AG04450 (cell line): ENCODE measurements around the gene DUSP1. TPM values are rescaled to one million over a fixed set of nuclear protein-coding genes. Genes with fewer than 3 reads are reported as not detected.
"Not testable (repeated sequence)": the region's sequence is repeated elsewhere in the genome, so short reads cannot be mapped to it uniquely, and the experiment has no call there.

Source experiments
- CTCF ChIA-PET: fragments of 300-600, 350-600 bp; formaldehyde crosslinking; extraction: SDS; loops from one replicate; lab custom pipeline; 2022; ENCODE audit warnings: antibody characterized with exemption, inconsistent platforms; lab: Charles Lee
- POLR2A ChIA-PET: fragments of 350-600 bp; formaldehyde crosslinking; extraction: SDS; loops from one replicate; lab custom pipeline; 2021; ENCODE audit warnings: antibody characterized with exemption, inconsistent platforms; lab: Yijun Ruan, JAX
- DNase-seq: peaks from one replicate; pipeline ENCODE4 v3.0.0-alpha.2; 2011; ENCODE audit warnings: low read depth, low spot score
- H3K27ac ChIP-seq: one replicate; pipeline ENCODE4 v1.5.1; 2012; ENCODE audit warnings: low read depth, low read length, control low read depth
- H3K27me3 ChIP-seq: one replicate; pipeline ENCODE4 v1.6.0; 2012; ENCODE audit warnings: low read length; ENCODE audit not compliant: control insufficient read depth, insufficient read depth
- H3K4me3 ChIP-seq: 2 replicates; pipeline ENCODE4 v1.5.1; 2011; ENCODE audit warnings: mild to moderate bottlenecking, low read depth, low read length, control low read depth
- H3K9me3 ChIP-seq: 2 replicates; pipeline ENCODE4 v1.5.1; 2012; ENCODE audit warnings: low read length; ENCODE audit not compliant: control insufficient read depth, insufficient read depth
- polyA plus RNA-seq: library from polyadenylated mRNA; depleted of rRNA; stranded (reverse); fragments of >200 nt; gene quantifications from 2 replicates; pipeline ENCODE4 v1.2.3, GENCODE V29; 2011
- TF ChIP-seq, protein P1 (sequence below): IDR thresholded peaks from 2 replicates; pipeline ENCODE4 v1.5.1; 2011; ENCODE audit warnings: low read depth, low read length, control low read depth, inconsistent platforms

DUSP1 gene
- polyA plus RNA-seq, 1 experiment = 98.8 TPM

DNA sequence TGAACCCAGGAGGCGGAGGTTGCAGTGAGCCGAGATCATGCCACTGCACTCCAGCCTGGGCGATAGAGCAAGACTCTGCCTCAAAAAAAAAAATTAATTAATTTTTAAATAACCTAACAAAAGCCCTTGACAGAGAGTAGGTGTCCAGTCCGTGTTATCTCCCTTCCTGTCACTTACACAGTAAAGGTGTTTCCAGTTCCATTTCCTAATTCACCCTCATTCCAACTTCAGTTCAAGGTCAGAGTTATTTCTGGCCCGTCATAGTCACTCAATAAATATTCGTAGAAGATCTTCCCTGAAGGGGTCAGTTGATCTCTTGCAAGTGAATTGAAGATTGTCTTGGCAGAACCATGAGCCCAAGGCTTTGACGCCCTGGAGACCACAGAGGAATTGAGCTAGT, 46.7 kb upstream of the DUSP1 start:
- TF ChIP-seq, protein P1, sequence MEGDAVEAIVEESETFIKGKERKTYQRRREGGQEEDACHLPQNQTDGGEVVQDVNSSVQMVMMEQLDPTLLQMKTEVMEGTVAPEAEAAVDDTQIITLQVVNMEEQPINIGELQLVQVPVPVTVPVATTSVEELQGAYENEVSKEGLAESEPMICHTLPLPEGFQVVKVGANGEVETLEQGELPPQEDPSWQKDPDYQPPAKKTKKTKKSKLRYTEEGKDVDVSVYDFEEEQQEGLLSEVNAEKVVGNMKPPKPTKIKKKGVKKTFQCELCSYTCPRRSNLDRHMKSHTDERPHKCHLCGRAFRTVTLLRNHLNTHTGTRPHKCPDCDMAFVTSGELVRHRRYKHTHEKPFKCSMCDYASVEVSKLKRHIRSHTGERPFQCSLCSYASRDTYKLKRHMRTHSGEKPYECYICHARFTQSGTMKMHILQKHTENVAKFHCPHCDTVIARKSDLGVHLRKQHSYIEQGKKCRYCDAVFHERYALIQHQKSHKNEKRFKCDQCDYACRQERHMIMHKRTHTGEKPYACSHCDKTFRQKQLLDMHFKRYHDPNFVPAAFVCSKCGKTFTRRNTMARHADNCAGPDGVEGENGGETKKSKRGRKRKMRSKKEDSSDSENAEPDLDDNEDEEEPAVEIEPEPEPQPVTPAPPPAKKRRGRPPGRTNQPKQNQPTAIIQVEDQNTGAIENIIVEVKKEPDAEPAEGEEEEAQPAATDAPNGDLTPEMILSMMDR = no peak
- CTCF ChIA-PET = no interaction called here
- POLR2A ChIA-PET = no interaction called here

DNA sequence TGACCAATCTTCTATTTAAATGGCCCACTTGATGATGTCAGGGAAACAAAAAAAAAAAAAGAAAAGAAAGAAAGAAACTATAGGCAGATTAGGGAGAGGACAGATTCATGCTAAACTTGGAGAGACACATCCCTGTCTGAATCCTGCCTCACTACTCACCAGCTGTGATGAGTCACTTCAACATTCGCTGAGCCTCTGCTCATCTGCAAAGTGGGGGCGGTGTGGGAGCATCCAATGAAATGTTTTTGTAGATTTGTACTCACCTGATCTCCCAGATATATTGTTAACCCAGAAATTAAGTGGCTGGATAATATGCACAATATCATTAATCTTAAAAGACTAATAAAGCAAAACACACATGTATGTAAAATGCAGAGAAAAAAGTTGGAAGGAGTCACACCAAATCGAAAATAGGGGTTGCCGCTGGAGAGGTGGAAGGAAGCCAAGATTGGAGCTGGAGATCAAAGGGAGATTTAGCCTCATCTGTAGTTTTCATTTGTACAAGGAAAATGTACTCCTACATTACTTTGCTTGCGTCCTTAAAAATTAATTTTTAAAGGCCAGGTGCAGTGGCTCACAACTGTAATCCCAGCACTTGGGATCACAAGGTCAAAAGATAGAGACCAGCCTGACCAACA, 46.0 kb upstream of the DUSP1 start:
- no peak for DNase-seq
- H3K4me3 ChIP-seq = peak overlapping the region; percentile 29
- TF ChIP-seq, protein P1 = no peak
- H3K27me3 ChIP-seq = no peaks in the 10 kb centered on the region
- ChIA-PET POLR2A (interaction anchor here (0.8 kb wide), 1 partner anchor 46 kb away, joined by 3 read pairs; no protein-coding TSS in a partner anchor), CTCF (no interaction called here)
- H3K27ac ChIP-seq = peak overlapping the region; percentile 31
- H3K9me3 ChIP-seq = no peaks in the 10 kb centered on the region

More for the DNA sequence above, 46.7 kb upstream of the DUSP1 start:
- no peaks in the 10 kb centered on the region for H3K9me3 ChIP-seq
- H3K4me3 ChIP-seq = no peak overlapping the region
- no peak overlapping the region for H3K27ac ChIP-seq
- H3K27me3 ChIP-seq = no peaks in the 10 kb centered on the region
- DNase-seq = no peak

DNA sequence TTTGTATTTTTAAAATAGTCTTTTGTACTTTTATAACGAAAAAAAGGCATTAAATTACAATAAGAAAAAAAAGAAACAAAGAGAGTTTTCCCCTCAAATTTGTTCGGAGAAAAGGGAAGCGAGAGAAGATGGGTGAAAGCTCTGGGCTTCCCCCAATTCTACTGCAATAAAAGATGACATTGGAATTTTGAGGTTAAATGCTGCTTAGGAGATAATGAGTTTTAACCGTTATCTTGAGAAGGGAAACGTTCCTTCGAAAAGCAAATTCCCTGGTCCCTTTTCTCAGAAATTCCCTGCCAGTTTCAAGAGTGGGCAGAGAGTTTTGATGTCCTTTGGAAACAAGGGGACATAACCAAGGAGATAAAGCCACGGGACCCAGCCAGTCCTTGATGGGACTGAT, 44.6 kb upstream of the DUSP1 start:
- no peaks in the 10 kb centered on the region for H3K9me3 ChIP-seq
- H3K4me3 ChIP-seq = no peak overlapping the region
- ChIA-PET CTCF (no interaction called here), POLR2A (interaction anchor here (0.6 to 0.8 kb wide), 2 partner anchors 17 to 47 kb away, joined by 3 to 4 read pairs; no protein-coding TSS in a partner anchor)
- DNase-seq = no peak
- H3K27ac ChIP-seq = no peak overlapping the region
- no peaks in the 10 kb centered on the region for H3K27me3 ChIP-seq
- TF ChIP-seq, protein P1 = no peak

DNA sequence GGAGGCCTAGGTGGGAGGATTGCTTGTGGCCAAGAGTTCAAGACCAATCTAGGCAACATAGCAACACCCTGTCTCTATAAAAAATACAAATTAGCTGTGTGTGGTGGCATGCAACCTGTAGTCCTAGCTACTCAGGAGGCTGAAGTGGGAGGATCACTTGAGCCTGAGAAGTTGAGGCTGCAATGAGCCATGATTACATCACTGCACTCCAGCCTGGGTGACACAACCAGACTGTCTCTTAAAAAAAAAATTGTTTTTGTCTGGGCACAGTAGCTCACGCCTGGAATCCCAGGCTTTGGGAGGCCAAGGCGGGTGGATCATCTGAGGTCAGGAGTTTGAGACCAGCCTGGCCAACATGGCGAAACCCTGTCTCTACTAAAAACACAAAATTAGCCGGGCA, 40.0 kb upstream of the DUSP1 start:
- POLR2A ChIA-PET = not testable (repeated sequence)

DNA sequence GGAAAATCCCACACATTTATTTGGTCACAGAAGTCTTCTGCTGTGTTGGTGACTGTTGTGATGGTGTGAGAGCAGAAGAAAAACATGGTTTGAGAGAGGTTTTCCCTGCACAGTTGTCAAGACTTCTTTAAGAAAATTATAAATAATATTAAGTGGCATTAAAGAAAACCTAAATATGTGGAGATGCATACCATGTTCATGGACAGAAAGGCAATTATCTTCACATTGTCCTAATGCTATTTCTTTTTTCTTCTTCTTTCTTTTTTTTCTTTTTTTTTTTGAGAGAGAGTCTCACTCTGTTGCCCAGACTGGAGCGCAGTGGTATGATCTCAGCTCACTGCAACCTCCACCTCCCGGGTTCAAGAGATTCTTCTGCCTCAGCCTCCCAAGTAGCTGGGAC, 38.8 kb upstream of the DUSP1 start:
- ChIA-PET POLR2A (no interaction called here), CTCF (no interaction called here)
- H3K27ac ChIP-seq = no peak overlapping the region
- no peaks in the 10 kb centered on the region for H3K27me3 ChIP-seq
- H3K9me3 ChIP-seq = no peaks in the 10 kb centered on the region
- H3K4me3 ChIP-seq = no peak overlapping the region
- TF ChIP-seq, protein P1 = no peak
- no peak for DNase-seq

More for the DNA sequence above, 40.0 kb upstream of the DUSP1 start:
- DNase-seq, H3K27ac ChIP-seq, H3K27me3 ChIP-seq, H3K9me3 ChIP-seq, CTCF ChIA-PET, H3K4me3 ChIP-seq: not testable (repeated sequence)
